ENCODE data around the gene PIK3R3.

- no peak for TF ChIP-seq TEAD4 (IDR thresholded peaks at IDR 0.05)
- no peak for TF ChIP-seq ZBTB7A (IDR thresholded peaks at IDR 0.05; ENCODE audit: low read depth)
- TF ChIP-seq MAX (IDR thresholded peaks at IDR 0.05): no peak; the same call in 1 of the 2 replicates
- no peak for TF ChIP-seq TAF1 (IDR thresholded peaks at IDR 0.05; ENCODE audit: low read depth)
- no peak for TF ChIP-seq EP300 (IDR thresholded peaks at IDR 0.05; ENCODE audit: borderline replicate concordance)
- TF ChIP-seq YY1 (IDR thresholded peaks at IDR 0.05; ENCODE audit: low read depth): no peak
- TF ChIP-seq NFIC (IDR thresholded peaks at IDR 0.05): no peak
- no peak for TF ChIP-seq REST (IDR thresholded peaks at IDR 0.05; ENCODE audit: low read depth)
- no peak for TF ChIP-seq CEBPB (IDR thresholded peaks at IDR 0.05)
- TF ChIP-seq FOXM1 (IDR thresholded peaks at IDR 0.05; ENCODE audit: borderline replicate concordance, low read depth): no peak
Measured at GRCh38 chr1:46174448-46175231, 42.2 kb upstream of the PIK3R3 start, which contains the start of gene TSPAN1.

Measured in Ishikawa (cell line).